Panc1 (cell line): ENCODE measurements around the gene TRPM4. TPM values are rescaled to one million over a fixed set of nuclear protein-coding genes. Genes with fewer than 3 reads are reported as not detected.

Experiments used
- ATAC-seq: fragments of 200-7000 bp; cut with Tn5 transposase; 2 replicates; pipeline ENCODE4 v1.9.1; 2020; ENCODE audit warnings: mild to moderate bottlenecking, moderate library complexity
- BruUV-seq: library from RNA; stranded (reverse); fragments of 400-500 nt; replicated peaks from 2 replicates; lab custom pipeline; 2021; lab: Mats Ljungman, UMichigan
- CTCF ChIA-PET: fragments of 300-600 bp; sonication (Branson Sonifier 250); formaldehyde crosslinking; loops from one replicate; lab custom pipeline; 2022; ENCODE audit warnings: antibody characterized with exemption; lab: Charles Lee
- POLR2A ChIA-PET: fragments of 300-600 bp; sonication (Branson Sonifier 250); formaldehyde crosslinking; loops from one replicate; lab custom pipeline; 2022; ENCODE audit warnings: antibody characterized with exemption; lab: Charles Lee
- DNase-seq: peaks from one replicate; pipeline ENCODE4 v3.0.0-alpha.2; 2010; ENCODE audit warnings: low read depth, low spot score
- H3K27ac ChIP-seq: 2 replicates; pipeline ENCODE4 v1.5.1; 2011; ENCODE audit warnings: mild to moderate bottlenecking, low read length, inconsistent platforms
- H3K27me3 ChIP-seq: fragments of 200-500 bp; sonication (Bioruptor generic); 2 replicates; pipeline ENCODE4 v1.6.0; 2014; ENCODE audit warnings: low read length, inconsistent platforms; ENCODE audit not compliant: control insufficient read depth, insufficient read depth
- H3K36me3 ChIP-seq: fragments of 200-500 bp; sonication (Bioruptor generic); 2 replicates; pipeline ENCODE4 v1.5.1; 2014; ENCODE audit warnings: inconsistent platforms, mild to moderate bottlenecking, low read length, moderate library complexity; ENCODE audit not compliant: control insufficient read depth, insufficient read depth
- H3K4me1 ChIP-seq: 2 replicates; pipeline ENCODE4 v1.5.1; 2011; ENCODE audit warnings: inconsistent platforms, mild to moderate bottlenecking, low read length, moderate library complexity; ENCODE audit not compliant: control insufficient read depth, insufficient read depth
- H3K4me3 ChIP-seq, 2 experiments: 2 replicates each; pipeline ENCODE4 v1.5.1; 2011 to 2012; ENCODE audit warnings: low read depth in 2 of 2, low read length in 2 of 2, mild to moderate bottlenecking in 2 of 2, inconsistent platforms in 1 of 2, moderate library complexity in 1 of 2
- H3K9me3 ChIP-seq: fragments of 200-500 bp; sonication (Bioruptor generic); 2 replicates; pipeline ENCODE4 v1.5.1; 2014; ENCODE audit warnings: low read depth, mild to moderate bottlenecking, inconsistent platforms, low read length, moderate library complexity; ENCODE audit not compliant: control insufficient read depth, insufficient read depth
- POLR2AphosphoS5 ChIP-seq: IDR thresholded peaks from 2 replicates; pipeline ENCODE4 v1.6.1; 2012; ENCODE audit warnings: mild to moderate bottlenecking, low read depth, low read length, moderate library complexity
- SIN3A ChIP-seq: IDR thresholded peaks from 2 replicates; pipeline ENCODE4 v1.6.1; 2012; ENCODE audit warnings: low read depth, mild to moderate bottlenecking, low read length, moderate library complexity, borderline replicate concordance; ENCODE audit not compliant: insufficient read depth
- TCF7L2 ChIP-seq: IDR thresholded peaks from 2 replicates; pipeline ENCODE4 v1.6.1; 2011; ENCODE audit warnings: mild to moderate bottlenecking, low read depth, low read length, inconsistent platforms
- in situ Hi-C: cut with HindIII; loops from 2 replicates; pipeline ENCODE4 v1.10.0; 2016; ENCODE audit warnings: low sequenced_read_pairs, low pct_unique_long_range_greater_than_20kb
- intact Hi-C: fragments of 100-400 bp; cut with micrococcal nuclease; formaldehyde crosslinking; loops from one replicate; pipeline ENCODE4 v1.10.0; 2022; ENCODE audit not compliant: unreplicated experiment
- total RNA-seq: library from RNA; stranded (reverse); gene quantifications from one replicate; pipeline ENCODE4 v1.2.1, GENCODE V29; 2021; ENCODE audit not compliant: unreplicated experiment
- TF ChIP-seq, protein P1 (sequence below): fragments of 450-650 bp; IDR thresholded peaks from 2 replicates; pipeline ENCODE4 v1.5.1; 2017; ENCODE audit warnings: mild to moderate bottlenecking
- TF ChIP-seq, protein P2 (sequence below), 2 experiments: IDR thresholded peaks; 2 replicates each; pipeline ENCODE4 v1.6.1; 2011 to 2012; ENCODE audit warnings: low read depth in 2 of 2, control low read depth in 1 of 2, low read length in 1 of 2, mild to moderate bottlenecking in 1 of 2, moderate library complexity in 1 of 2; ENCODE audit not compliant: insufficient read depth in 1 of 2

Gene TRPM4
- total RNA-seq, 1 experiment from 2014 or later: 19.4 TPM

DNA sequence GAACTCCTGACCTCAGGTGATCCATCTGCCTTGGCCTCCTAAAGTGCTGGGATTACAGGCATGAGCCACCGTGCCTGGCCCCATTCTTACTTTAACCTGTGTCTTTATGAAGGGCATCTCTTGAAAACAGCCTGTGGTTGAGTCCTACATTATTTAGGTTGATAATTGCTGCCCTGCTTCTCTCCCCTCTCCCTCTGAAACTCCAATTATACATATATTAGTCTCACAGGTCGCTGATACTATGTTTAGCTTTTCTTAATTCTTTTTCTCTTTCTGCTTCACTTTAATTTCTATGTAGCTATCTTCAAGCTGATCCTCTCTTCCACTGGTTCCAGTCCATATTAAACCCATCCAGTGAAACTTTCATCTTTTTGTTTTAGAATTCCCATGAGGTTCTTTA is 92.3 kb downstream of the TRPM4 start:
- CTCF ChIA-PET: interaction anchor here (0.7 kb wide), 1 partner anchor 136 kb away, joined by 3 read pairs; the partner anchor contains the start of gene LIN7B
- in situ Hi-C loops (no loop called here), intact Hi-C loops (no loop called here)
- ATAC-seq: no peak
- no TSS peak for BruUV-seq
- Histone ChIP-seq H3K4me1 (no peaks in the 10 kb centered on the region), H3K27me3 (no peaks in the 10 kb centered on the region), H3K27ac (no peak overlapping the region), H3K4me3 (no peak overlapping the region), H3K36me3 (no peaks in the 10 kb centered on the region), H3K9me3 (no peaks in the 10 kb centered on the region)
- TF ChIP-seq POLR2AphosphoS5 (no peak), TCF7L2 (no peak), SIN3A (no peak)
- TF ChIP-seq, protein P1, sequence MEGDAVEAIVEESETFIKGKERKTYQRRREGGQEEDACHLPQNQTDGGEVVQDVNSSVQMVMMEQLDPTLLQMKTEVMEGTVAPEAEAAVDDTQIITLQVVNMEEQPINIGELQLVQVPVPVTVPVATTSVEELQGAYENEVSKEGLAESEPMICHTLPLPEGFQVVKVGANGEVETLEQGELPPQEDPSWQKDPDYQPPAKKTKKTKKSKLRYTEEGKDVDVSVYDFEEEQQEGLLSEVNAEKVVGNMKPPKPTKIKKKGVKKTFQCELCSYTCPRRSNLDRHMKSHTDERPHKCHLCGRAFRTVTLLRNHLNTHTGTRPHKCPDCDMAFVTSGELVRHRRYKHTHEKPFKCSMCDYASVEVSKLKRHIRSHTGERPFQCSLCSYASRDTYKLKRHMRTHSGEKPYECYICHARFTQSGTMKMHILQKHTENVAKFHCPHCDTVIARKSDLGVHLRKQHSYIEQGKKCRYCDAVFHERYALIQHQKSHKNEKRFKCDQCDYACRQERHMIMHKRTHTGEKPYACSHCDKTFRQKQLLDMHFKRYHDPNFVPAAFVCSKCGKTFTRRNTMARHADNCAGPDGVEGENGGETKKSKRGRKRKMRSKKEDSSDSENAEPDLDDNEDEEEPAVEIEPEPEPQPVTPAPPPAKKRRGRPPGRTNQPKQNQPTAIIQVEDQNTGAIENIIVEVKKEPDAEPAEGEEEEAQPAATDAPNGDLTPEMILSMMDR: no peak
- TF ChIP-seq, protein P2, sequence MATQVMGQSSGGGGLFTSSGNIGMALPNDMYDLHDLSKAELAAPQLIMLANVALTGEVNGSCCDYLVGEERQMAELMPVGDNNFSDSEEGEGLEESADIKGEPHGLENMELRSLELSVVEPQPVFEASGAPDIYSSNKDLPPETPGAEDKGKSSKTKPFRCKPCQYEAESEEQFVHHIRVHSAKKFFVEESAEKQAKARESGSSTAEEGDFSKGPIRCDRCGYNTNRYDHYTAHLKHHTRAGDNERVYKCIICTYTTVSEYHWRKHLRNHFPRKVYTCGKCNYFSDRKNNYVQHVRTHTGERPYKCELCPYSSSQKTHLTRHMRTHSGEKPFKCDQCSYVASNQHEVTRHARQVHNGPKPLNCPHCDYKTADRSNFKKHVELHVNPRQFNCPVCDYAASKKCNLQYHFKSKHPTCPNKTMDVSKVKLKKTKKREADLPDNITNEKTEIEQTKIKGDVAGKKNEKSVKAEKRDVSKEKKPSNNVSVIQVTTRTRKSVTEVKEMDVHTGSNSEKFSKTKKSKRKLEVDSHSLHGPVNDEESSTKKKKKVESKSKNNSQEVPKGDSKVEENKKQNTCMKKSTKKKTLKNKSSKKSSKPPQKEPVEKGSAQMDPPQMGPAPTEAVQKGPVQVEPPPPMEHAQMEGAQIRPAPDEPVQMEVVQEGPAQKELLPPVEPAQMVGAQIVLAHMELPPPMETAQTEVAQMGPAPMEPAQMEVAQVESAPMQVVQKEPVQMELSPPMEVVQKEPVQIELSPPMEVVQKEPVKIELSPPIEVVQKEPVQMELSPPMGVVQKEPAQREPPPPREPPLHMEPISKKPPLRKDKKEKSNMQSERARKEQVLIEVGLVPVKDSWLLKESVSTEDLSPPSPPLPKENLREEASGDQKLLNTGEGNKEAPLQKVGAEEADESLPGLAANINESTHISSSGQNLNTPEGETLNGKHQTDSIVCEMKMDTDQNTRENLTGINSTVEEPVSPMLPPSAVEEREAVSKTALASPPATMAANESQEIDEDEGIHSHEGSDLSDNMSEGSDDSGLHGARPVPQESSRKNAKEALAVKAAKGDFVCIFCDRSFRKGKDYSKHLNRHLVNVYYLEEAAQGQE (IDR thresholded peaks at IDR 0.05; ENCODE audit: insufficient read depth in 1 of 2, low read depth in 2 of 2, low read length in 1 of 2): no peak
- POLR2A ChIA-PET: interaction anchor here (1.1 kb wide), 1 partner anchor 14 kb away, joined by 5 read pairs; no protein-coding TSS in a partner anchor
- DNase-seq: no peak

DNA sequence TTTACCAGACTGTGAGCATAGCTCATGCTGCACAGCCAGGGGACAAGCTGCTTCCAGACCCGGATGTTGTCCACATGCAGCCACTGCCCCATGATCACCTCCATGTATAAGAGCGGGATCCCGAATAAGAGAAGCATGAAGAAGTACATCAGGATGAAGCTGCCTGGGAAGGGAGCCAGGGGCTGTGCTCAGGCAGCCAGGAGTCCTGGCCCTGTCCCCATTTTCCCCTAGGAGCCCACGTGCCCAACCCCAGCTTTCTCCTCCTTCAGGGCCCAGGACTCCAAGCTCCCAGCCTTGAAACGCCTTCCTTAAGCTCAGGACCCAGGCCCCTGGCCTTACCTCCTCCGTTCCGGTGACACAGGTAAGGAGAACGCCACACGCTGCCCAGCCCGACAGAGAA is 98.1 kb downstream of the TRPM4 start:
- CTCF ChIA-PET: no interaction called here
- POLR2A ChIA-PET: no interaction called here
- no peak for ATAC-seq
- no peak overlapping the region for H3K27ac ChIP-seq
- DNase-seq: no peak
- no peaks in the 10 kb centered on the region for H3K4me1 ChIP-seq
- intact Hi-C loops: no loop called here
- no peaks in the 10 kb centered on the region for H3K36me3 ChIP-seq
- H3K27me3 ChIP-seq: no peaks in the 10 kb centered on the region
- in situ Hi-C loops: no loop called here
- TF ChIP-seq, protein P1: no peak
- no peak for TF ChIP-seq POLR2AphosphoS5
- TF ChIP-seq, protein P2 (IDR thresholded peaks at IDR 0.05; ENCODE audit: insufficient read depth in 1 of 2, low read depth in 2 of 2, low read length in 1 of 2): no peak
- TF ChIP-seq TCF7L2: no peak
- no TSS peak for BruUV-seq
- no peak overlapping the region for H3K4me3 ChIP-seq
- no peaks in the 10 kb centered on the region for H3K9me3 ChIP-seq
